HG03025 (cell line): ENCODE measurements around the gene JAGN1.
"Not testable (repeated sequence)": the region's sequence is repeated elsewhere in the genome, so short reads cannot be mapped to it uniquely, and the experiment has no call there.

Experiments
- ATAC-seq: cut with Tn5 transposase; IDR thresholded peaks from one replicate; pipeline ENCODE4 v1.9.1; 2021; ENCODE audit warnings: mild to moderate bottlenecking, moderate library complexity; ENCODE audit not compliant: unreplicated experiment, low FRiP score

The JAGN1 gene

DNA sequence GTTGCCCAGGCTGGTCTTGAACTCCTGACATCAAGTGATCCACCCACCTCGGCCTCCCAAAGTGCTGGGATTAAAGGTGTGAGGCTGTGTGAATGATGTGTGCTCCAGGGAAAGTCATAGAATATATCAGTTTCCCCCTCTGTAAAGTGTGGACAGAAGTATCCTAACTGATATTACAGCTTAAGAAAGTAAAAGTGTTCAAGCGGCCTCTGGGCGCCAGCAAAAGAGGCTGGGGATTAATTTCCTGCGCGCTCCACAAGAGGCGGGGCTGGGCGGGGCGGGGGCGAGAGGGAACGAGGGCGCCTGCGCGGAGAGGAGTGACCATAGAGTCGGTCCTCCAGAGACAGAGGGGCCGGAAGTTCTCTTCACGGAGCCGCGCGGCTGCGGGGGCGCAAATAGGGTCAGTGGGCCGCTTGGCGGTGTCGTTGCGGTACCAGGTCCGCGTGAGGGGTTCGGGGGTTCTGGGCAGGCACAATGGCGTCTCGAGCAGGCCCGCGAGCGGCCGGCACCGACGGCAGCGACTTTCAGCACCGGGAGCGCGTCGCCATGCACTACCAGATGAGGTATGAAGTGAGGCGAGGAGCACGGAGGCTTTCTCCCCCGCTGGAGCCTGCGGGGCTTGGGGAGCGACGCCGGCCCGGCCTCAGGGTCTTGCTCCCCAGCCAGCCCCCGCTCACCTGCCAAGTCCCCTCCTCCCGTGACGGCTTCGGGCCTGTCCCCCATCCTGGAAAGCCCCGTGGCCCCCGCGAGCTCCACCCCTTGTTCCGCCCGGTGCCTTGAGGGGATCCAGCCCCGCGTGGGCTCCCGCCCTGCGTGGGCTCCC lies at the start of gene JAGN1:
TSS of gene JAGN1 (plus strand) at position 362 of the 823 bp plus-strand sequence. CDS start at position 475, 113 bp downstream.
- peak; percentile 73 for ATAC-seq

DNA sequence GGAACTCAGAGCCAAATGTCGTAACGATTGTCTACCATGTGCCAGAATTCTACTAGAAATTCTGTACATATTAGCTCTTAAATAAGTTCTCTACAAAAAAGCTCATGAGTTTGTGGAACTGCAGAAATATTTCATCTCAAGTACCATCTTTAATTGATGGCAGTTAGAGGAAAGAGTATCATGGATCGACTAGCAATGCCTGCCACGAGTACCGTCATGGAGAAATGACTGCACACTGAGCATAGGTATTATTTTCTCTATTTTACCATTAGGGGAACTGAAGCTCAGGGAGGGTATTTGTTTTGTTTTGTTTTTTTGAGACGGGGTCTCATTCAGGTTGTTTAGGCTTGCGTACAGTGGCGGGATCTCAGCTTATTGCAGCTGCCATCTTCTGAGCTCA lies 49.4 kb upstream of the JAGN1 start:
- no peak for ATAC-seq

DNA sequence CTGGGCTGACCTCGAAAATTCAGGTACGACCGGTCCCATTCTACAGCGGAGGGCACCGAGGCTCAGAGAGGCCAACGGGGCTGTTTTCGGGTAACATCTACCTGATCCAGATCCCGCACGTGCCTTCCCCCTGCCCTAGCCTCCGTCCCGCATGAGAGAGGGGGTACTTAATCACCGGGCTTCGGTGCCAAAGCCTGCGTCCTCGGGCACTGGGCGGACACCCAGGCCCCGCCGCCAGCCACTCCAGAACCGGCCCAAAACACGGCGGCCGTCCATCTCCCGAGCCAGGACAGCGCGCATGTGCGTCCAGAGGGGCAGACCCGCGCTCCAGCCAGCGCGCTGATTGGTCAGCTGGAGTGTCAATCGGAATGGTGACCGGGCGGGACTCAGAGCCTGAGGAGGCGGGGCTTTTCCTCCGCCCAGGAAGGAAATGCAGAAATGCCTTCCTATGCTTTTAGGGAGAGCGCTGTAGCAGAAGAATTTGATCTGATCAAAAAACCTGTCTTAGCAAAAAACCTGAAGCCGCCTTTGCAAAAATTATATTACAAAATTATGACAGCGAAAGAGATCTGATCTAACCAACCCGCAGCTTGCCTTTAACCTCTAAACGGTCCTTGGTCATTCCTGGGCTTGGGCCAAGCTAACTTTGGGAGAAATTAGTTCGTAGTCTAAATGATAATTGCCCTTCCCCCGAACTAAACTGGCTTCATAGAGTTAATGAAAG lies 46.5 kb upstream of the JAGN1 start, which contains the start of gene RPUSD3:
TSS of gene RPUSD3 (minus strand) at position 294 of the 724 bp plus-strand sequence. CDS start at position 276, 18 bp downstream.
- ATAC-seq = peak; percentile 91

DNA sequence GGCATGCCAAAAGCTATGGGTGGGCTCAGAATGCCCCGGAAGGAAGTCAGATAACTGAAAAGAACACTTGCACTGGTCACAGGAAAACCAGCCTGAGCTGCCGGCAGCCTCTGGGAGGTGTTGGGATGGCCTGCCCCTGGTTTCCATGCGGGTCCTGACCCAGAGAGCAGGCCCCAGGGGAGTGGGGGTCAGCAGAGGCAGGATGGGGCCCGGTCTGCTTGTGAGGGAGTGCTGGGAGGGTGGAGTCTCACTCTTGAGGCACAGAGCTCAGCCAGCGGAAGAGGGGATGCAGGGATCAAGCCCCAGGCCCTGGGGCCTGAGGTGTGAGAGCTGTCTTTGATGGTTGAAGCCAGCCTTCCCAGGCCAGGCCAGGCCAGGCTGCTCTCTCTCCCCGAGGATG lies 44.2 kb upstream of the JAGN1 start:
- no peak for ATAC-seq

DNA sequence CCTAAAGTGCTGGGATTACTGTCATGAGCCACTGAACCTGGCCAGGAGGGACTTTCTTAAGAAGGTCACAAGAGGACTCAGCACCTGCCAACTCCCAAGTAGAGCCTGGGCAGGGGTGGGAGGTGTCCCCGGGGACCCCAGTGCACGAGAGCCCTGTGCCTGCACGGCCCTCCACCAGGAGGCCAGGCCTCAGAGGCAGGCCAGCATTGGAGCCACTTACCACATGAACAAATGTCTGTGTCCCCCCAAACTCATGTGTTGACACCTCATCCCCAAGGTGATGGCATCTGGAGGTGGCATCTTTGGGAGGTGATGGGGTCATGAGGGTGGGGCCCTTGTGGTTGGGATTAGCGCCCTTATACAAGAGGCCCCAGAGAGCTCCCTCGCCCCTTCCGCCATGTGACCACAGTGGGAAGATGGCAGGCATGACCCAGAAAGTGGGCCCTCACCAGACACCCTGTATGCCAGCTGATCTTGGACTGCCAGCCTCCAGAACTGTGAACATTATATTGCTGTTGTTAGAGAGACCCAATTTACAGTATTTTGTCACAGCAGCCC lies 43.4 kb upstream of the JAGN1 start:
- no peak for ATAC-seq

DNA sequence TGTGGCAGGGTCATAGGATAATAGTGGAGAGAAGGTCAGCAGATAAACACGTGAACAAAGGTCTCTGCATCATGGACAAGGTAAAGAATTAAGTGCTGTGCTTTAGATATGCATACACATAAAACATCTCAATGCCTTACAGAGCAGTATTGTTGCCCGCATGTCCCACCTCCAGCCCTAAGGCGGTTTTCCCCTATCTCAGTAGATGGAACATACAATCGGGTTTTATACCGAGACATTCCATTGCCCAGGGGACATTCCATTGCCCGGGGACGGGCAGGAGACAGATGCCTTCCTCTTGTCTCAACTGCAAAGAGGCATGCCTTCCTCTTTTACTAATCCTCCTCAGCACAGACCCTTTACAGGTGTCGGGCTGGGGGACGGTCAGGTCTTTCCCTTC lies 42.5 kb upstream of the JAGN1 start:
- not testable (repeated sequence) for ATAC-seq

DNA sequence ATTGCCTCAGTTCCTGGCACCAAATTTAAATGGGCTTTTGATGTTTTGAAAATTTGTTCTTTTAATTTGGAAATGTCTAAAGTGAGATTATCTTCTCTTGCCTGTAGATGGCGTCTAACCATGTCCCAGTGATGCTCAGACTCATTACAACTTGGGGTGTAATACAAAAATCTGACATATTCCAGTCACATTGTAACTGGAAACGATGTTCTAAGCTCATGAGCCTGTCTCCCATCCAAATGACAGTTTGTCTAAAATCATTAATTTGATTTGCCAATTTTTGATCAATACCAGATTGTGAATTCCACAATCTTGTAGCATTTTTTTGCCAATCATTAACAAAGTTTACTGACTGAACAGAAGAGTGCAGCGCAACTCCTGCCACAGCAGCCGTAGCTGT lies 41.5 kb upstream of the JAGN1 start:
- not testable (repeated sequence) for ATAC-seq

DNA sequence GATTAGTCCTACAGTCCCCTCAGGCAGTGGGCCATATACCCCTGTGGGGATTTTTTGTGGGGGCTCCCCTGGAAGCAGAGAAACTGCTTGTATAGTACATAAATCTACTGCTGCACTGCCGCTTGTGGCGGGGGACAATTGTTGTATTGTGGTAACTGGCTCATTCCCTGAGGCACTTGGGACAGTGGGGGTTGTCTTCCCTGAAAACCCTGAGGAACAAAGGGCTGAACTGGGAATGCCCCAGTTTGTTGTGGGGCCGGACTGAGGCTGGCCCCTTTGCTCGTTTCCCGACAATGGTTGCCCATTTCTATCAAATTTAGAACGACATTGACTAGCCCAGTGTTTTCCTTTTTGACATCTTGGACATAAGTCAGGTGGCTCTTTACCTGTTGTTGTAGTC lies 39.0 kb upstream of the JAGN1 start:
- not testable (repeated sequence) for ATAC-seq

DNA sequence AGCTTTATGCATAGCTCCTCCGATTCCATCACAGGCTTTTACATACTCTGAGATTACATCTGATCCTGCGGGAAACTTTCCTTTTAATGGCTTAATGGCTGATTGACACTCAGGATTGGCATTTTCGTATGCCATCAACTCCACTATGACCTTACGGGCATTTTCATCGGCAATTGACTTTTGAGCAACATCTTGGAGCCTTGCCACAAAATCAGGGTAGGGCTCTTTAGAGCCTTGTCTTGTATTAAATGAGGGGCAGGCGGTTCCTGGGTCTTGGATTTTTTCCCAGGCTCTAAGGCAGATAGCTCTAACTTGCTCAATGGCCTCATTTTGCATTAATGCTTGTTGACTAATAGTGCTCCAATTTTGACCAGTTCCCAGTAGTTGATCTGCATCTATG lies 38.5 kb upstream of the JAGN1 start:
- not testable (repeated sequence) for ATAC-seq

DNA sequence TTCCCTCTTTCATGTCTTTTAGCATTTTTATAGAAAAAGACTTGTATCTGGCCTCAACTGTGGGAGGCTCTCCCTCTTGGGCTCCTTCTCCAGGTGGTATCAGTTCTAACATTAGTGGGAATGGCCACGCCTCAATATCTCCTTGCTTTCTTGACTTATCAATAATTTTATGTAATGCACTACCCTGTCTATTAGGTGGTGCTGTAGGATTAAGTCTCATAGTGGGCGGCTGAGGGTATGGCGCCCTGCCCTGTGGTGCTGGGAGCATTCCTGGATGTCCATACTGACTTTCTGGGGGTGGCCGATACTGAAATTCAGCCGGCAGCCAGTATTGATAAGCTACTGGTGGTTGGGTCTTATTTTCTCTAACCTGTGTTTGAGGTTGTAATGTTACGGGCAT lies 37.9 kb upstream of the JAGN1 start:
- ATAC-seq = no peak

DNA sequence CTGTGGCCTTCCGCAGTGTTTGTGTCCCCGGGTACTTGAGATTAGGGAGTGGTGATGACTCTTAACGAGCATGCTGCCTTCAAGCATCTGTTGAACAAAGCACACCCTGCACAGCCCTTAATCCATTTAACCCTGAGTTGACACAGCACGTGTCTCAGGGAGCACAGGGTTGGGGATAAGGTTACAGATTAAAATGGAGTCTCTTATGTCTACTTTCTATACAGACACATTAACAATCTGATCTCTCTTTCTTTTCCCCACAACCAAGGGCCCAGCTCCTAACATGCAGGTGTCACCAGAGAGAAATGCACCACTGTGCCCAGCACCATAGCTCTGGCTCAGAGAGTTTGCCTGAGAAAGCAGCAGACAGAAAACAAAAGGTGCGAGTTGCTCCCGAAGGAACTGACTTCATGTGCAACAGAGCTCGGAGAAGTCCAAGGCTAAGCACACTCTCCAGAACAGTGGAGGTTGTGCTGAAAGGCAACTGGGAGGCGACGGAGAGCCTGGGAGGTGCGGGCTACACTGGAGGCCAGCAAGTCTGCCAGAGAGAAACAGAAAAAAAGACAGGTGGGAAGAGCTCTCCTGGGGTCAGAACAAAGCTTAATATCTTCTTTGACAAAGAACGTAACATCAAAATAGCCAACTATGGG lies 36.0 kb upstream of the JAGN1 start:
- not testable (repeated sequence) for ATAC-seq

DNA sequence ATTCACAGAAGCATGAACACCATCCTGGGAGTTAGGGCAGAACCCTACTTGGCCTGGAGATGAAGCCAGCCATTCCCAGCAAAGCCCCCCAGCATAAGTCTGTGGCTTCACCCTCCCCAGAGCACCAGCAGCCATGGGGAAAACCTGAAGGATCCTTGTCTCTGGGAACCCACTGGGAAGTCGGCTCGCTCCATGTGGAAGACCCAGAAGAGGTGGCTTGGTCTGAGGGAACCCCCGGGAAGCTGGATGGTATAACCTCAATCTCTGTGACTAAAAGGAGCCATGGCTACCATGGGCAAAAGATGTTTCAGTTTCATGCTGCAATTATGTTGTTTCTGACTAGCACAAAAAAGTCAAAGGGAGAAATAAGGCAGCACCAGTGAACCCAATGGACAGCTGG lies 34.8 kb upstream of the JAGN1 start:
- ATAC-seq = no peak

DNA sequence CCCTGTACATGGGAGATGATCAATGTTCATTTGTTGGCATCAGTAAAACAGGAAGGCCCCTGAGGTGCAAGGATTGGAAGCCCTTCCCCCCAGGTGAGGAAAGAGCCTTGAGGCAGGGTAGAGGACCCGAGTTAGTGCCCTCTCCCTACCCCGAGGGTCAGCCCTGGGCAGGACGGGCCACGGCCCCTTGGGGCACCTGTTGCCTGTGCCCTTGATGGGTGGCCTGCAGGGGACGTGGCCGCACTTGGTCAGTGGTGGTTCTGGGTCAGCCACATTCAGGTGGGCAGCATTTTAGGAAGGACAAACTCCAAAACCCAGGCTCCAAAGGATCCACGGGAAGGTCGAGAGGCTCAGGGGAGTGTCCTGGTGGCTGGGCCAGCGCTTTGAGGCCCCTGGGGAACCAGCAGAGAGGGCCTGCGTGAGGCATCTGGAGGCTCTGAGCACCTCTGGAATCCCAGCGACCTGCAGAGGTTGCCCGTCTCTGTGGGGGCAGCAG lies 30.8 kb upstream of the JAGN1 start:
- ATAC-seq = no peak

DNA sequence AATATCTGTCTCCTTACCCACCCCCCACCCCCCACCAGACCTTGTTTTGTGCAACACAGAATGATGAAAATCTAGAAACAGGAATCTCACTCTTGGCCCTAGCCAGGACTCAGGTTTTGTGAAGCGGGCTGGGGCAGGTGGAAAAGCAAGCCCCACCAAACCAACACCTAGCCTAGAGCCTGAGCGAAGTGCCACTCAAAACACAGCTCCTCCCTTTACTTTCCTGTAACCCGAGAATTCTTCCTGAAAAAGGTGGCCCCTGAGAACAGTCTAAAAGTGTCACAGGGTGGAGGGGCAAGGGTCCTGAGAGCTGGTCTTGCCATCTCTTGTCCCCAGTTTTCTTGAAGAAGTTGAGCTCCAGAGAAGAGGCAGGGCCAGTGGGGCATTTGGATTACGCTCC lies 29.2 kb upstream of the JAGN1 start:
- ATAC-seq = no peak

DNA sequence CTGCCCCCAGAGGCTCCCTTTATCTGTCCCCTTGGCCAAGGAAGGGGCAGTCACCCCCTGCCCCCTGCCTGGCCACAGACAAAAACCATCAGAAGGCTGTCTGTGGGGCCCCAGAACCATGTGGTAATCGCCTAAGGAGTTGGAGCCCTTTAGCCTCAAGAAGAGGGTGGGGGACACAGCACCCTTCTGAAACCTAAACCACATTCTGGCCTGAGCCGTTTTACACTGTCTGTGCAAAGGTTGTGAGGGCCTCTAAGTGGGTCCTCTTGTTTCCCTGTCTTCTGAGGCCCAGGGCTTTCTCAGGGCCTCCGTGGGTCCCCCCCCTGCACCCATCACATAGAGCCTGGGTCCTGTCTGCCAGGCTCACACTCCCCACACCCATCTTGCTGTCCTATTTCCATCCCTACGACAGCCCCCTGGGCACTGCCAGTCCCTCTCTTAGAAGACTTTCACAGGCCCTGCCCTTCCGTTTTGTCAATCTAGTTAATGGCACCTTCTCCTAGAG lies 28.7 kb upstream of the JAGN1 start:
- no peak for ATAC-seq

DNA sequence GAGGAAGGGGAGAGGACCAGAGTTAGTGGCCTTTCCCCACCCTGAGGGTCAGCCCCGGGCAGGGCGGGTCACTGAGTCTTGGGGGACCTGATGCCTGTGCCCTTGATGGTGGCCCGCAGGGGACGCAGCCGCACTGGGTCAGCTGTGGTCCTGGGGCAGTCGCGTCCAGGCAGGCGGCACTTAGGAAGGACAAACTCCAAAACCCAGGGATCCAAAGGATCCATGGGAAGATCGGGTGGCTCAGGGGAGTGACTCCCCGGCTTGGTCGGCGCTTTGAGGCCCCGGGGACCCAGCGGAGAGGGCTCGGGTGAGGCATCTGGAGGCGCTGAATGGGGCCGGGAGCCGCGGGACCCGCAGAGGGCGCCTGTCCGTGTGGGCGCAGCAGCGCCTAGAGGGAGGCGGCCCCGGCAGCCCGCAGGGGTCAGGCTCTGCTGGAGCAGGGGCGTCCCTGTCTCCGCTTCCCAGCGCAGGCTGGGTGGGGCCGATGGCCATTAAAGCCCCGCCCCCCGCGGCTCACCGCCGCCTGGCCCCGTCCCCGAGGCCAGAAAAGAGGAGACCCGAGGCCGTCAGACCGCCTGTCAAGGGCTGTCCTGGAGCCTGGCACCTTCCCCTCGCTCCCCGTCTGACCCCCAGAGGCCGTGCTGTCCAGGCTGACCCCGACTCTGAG lies 27.9 kb upstream of the JAGN1 start:
- no peak for ATAC-seq

DNA sequence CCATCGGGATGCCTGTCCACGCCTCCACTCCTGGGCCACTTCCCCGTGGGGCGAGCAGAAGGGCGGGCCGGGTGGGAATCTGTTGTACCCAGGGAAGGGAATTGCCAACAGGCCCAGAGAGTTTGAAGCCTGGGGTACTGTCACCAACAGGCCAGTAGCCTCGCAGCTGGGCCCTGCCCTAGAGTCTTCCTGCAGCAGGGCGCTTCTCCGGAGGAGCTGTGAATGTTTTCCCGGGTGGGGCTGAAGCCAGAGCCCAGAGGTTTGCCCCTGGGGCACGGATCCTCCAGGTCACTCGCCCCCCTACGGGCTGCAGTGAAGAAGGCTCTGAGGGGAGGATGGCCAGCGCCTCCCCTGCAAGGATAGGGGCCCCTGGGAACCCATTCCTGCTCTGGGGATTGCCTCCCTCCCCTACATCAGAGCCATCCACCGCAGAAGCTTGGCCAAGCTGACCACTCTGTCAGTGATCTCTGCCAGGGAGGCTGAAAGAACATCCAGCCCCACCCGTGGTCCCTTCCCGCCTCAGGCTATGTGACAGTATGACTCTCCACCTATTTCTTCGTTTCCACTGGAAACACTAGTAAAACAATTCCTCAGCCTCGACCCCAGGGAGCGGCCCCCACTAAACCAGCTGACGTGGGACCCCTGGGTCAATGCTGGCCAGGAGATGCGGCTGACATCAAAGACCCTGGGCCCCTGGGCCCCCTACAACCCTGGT lies 27.2 kb upstream of the JAGN1 start:
- no peak for ATAC-seq

DNA sequence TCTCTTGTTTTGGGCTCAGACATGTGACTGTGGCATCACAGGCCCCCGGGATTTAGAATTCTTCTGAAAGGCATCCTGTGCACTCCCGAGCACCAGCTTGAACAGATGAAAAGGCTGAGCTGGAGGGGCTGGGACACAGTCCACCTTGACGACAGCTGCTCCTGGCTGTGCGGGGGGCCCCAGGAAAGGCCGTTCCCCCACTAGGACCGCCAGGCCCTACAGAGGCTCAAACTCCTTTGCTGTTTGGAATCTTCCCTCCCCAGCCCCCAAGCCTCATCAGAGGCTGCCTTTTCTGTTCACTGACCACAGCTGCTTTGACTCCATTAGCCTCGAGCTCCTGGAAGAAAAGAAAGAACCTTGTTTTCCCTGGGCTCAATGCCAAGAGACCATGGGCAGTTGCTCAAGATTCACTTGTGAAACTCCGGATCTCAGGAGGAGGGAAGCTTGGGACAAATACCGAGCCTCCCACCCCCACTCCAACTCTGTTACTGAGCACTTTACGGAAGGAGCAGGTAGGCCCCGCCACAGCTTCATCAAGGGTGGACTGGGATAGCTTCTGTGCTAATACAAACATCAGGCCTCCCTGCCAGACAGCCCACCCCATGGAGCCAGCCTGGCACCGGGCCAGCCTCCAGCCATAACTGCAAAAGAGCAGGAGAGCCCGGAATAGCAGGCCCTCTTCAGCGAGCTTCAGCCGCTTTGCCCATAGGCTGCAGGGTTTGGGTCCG lies 26.0 kb upstream of the JAGN1 start:
- no peak for ATAC-seq
